Activated T-cell treated with anti-CD3 and anti-CD28 coated beads, Interleukin-2, amount 50 U/mL, for 4 hours (primary cell): ENCODE results near the gene PISD. TPM values are rescaled to one million over a fixed set of nuclear protein-coding genes. Genes with fewer than 3 reads are reported as not detected.

Source experiments
- ATAC-seq, 2 donors: fragments of 200-7000 bp; cut with Tn5 transposase; one replicate each; pipeline ENCODE4 v1.10.0; 2021
- DNase-seq: peaks from one replicate; pipeline ENCODE4 v3.0.0-alpha.2; 2020
- H3K27me3 Mint-ChIP-seq: one replicate; pipeline ENCODE4 v1.8.0; 2021; ENCODE audit warnings: low read depth, mixed read lengths
- H3K36me3 Mint-ChIP-seq: one replicate; pipeline ENCODE4 v1.8.0; 2022; ENCODE audit warnings: mixed read lengths; ENCODE audit not compliant: insufficient read depth
- H3K4me1 Mint-ChIP-seq: one replicate; pipeline ENCODE4 v1.8.0; 2021; ENCODE audit warnings: low read depth, mixed read lengths
- H3K4me3 Mint-ChIP-seq: one replicate; pipeline ENCODE4 v1.8.0; 2021; ENCODE audit warnings: mild to moderate bottlenecking, moderate library complexity, mixed read lengths
- H3K9me3 Mint-ChIP-seq: one replicate; pipeline ENCODE4 v1.8.0; 2021; ENCODE audit warnings: mixed read lengths
- total RNA-seq, 3 donors: library from RNA; stranded (reverse); gene quantifications; one replicate each; pipeline ENCODE4 v1.2.1, GENCODE V29; 2021

The PISD gene
- total RNA-seq, 3 donors from 2014 or later = 80.0 to 101 (median 81.2) TPM

GRCh38 chr22:31639436-31640039 is 22.5 kb downstream of the PISD start:
- H3K9me3 Mint-ChIP-seq = no peaks in the 10 kb centered on the region
- peaks cover 8% of the 10 kb centered on the region for H3K36me3 Mint-ChIP-seq
- DNase-seq (no peak), ATAC-seq (peak; percentile 24 to 45)
- no peak overlapping the region for H3K4me3 Mint-ChIP-seq
- H3K27me3 Mint-ChIP-seq = no peaks in the 10 kb centered on the region
- H3K4me1 Mint-ChIP-seq = peaks cover 49% of the 10 kb centered on the region

GRCh38 chr22:31637891-31638618 is 24.0 kb downstream of the PISD start:
- DNase-seq = no peak
- no peak for ATAC-seq
- Mint-ChIP-seq H3K36me3 (peaks cover 2% of the 10 kb centered on the region), H3K9me3 (no peaks in the 10 kb centered on the region), H3K4me1 (peaks cover 49% of the 10 kb centered on the region), H3K27me3 (no peaks in the 10 kb centered on the region), H3K4me3 (peak overlapping the region; percentile 38)

- no peaks in the 10 kb centered on the region for H3K27me3 Mint-ChIP-seq
- no peak for DNase-seq
- no peaks in the 10 kb centered on the region for H3K9me3 Mint-ChIP-seq
- H3K4me3 Mint-ChIP-seq = no peak overlapping the region
- no peak for ATAC-seq
- H3K36me3 Mint-ChIP-seq = peaks cover 2% of the 10 kb centered on the region
- peaks cover 51% of the 10 kb centered on the region for H3K4me1 Mint-ChIP-seq
These were observed 24.5 kb downstream of the PISD start for GRCh38 chr22:31637447-31637890.

GRCh38 chr22:31635638-31636306 is 26.2 kb downstream of the PISD start:
- DNase-seq = no peak
- Mint-ChIP-seq H3K4me3 (no peak overlapping the region), H3K36me3 (no peaks in the 10 kb centered on the region), H3K27me3 (no peaks in the 10 kb centered on the region), H3K9me3 (no peaks in the 10 kb centered on the region), H3K4me1 (peaks cover 54% of the 10 kb centered on the region)
- no peak for ATAC-seq

- no peak for DNase-seq
- peaks cover 57% of the 10 kb centered on the region for H3K4me1 Mint-ChIP-seq
- no peaks in the 10 kb centered on the region for H3K9me3 Mint-ChIP-seq
These were observed 30.6 kb downstream of the PISD start for GRCh38 chr22:31631436-31631835.

GRCh38 chr22:31630331-31631329 is 31.4 kb downstream of the PISD start:
- Mint-ChIP-seq H3K27me3 (no peaks in the 10 kb centered on the region), H3K9me3 (no peaks in the 10 kb centered on the region), H3K36me3 (no peaks in the 10 kb centered on the region), H3K4me3 (peak overlapping the region; percentile 87), H3K4me1 (peaks cover 62% of the 10 kb centered on the region)
- peak; percentile 84 to 85 for ATAC-seq
- peak; percentile 87 for DNase-seq

More at GRCh38 chr22:31631436-31631835, 30.6 kb downstream of the PISD start:
- ATAC-seq = no peak
- Mint-ChIP-seq H3K36me3 (no peaks in the 10 kb centered on the region), H3K27me3 (no peaks in the 10 kb centered on the region), H3K4me3 (peak overlapping the region; percentile 87)

GRCh38 chr22:31629741-31630184 is 32.3 kb downstream of the PISD start:
- Mint-ChIP-seq H3K27me3 (no peaks in the 10 kb centered on the region), H3K36me3 (no peaks in the 10 kb centered on the region), H3K4me1 (peaks cover 63% of the 10 kb centered on the region), H3K9me3 (no peaks in the 10 kb centered on the region), H3K4me3 (peak overlapping the region; percentile 87)
- ATAC-seq (no peak), DNase-seq (no peak)

- ATAC-seq = no peak
- Mint-ChIP-seq H3K9me3 (no peaks in the 10 kb centered on the region), H3K36me3 (no peaks in the 10 kb centered on the region), H3K4me3 (peak overlapping the region; percentile 87), H3K27me3 (no peaks in the 10 kb centered on the region), H3K4me1 (peaks cover 63% of the 10 kb centered on the region)
- peak; percentile 29 for DNase-seq
These were observed 32.9 kb downstream of the PISD start for GRCh38 chr22:31628969-31629708.

GRCh38 chr22:31628362-31628761 is 33.7 kb downstream of the PISD start:
- DNase-seq (no peak), ATAC-seq (no peak)
- no peaks in the 10 kb centered on the region for H3K9me3 Mint-ChIP-seq
- H3K4me3 Mint-ChIP-seq = peak overlapping the region; percentile 87
- H3K4me1 Mint-ChIP-seq = peaks cover 58% of the 10 kb centered on the region
- H3K36me3 Mint-ChIP-seq = no peaks in the 10 kb centered on the region
- H3K27me3 Mint-ChIP-seq = no peaks in the 10 kb centered on the region

- DNase-seq = no peak
- H3K4me1 Mint-ChIP-seq = peaks cover 56% of the 10 kb centered on the region
- no peaks in the 10 kb centered on the region for H3K27me3 Mint-ChIP-seq
- ATAC-seq = no peak
- H3K9me3 Mint-ChIP-seq = no peaks in the 10 kb centered on the region
- no peak overlapping the region for H3K4me3 Mint-ChIP-seq
- no peaks in the 10 kb centered on the region for H3K36me3 Mint-ChIP-seq
These were observed 34.7 kb downstream of the PISD start for GRCh38 chr22:31627223-31627731.

GRCh38 chr22:31626427-31627150 is 35.4 kb downstream of the PISD start:
- Mint-ChIP-seq H3K4me3 (no peak overlapping the region), H3K4me1 (peaks cover 53% of the 10 kb centered on the region), H3K27me3 (no peaks in the 10 kb centered on the region), H3K36me3 (no peaks in the 10 kb centered on the region), H3K9me3 (no peaks in the 10 kb centered on the region)
- ATAC-seq (no peak), DNase-seq (no peak)

- Mint-ChIP-seq H3K9me3 (no peaks in the 10 kb centered on the region), H3K36me3 (no peaks in the 10 kb centered on the region), H3K4me3 (no peak overlapping the region), H3K27me3 (no peaks in the 10 kb centered on the region), H3K4me1 (peaks cover 46% of the 10 kb centered on the region)
- no peak for ATAC-seq
- DNase-seq = no peak
These were observed 36.2 kb downstream of the PISD start for GRCh38 chr22:31625661-31626426.
